T-helper 1 cell treated with Interleukin-12 subunit alpha and Interleukin-12 subunit beta and Interleukin-4 antibody, amounts not matched to agents 30 μg/mL and 1 μg/mL, for 36 hours (primary cell): ENCODE data around the gene PTPRG.

Experiments
- H3K27ac Mint-ChIP-seq: one replicate; pipeline ENCODE4 v1.8.0; 2021; ENCODE audit warnings: mild to moderate bottlenecking, mixed read lengths
- H3K27me3 Mint-ChIP-seq: one replicate; pipeline ENCODE4 v1.8.0; 2021; ENCODE audit warnings: low read depth, mixed read lengths
- H3K36me3 Mint-ChIP-seq: one replicate; pipeline ENCODE4 v1.8.0; 2021; ENCODE audit warnings: low read depth, mixed read lengths
- H3K4me1 Mint-ChIP-seq: one replicate; pipeline ENCODE4 v1.8.0; 2021; ENCODE audit warnings: low read depth, mixed read lengths
- H3K4me3 Mint-ChIP-seq: one replicate; pipeline ENCODE4 v1.8.0; 2021; ENCODE audit warnings: mild to moderate bottlenecking, moderate library complexity, mixed read lengths
- H3K9me3 Mint-ChIP-seq: one replicate; pipeline ENCODE4 v1.8.0; 2021; ENCODE audit warnings: mixed read lengths

PTPRG gene

GRCh38 chr3:61727435-61727834 lies 166.1 kb downstream of the PTPRG start:
- H3K27ac Mint-ChIP-seq, result no peak overlapping the region
- no peaks in the 10 kb centered on the region for H3K36me3 Mint-ChIP-seq
- no peaks in the 10 kb centered on the region for H3K4me1 Mint-ChIP-seq
- H3K27me3 Mint-ChIP-seq, result no peaks in the 10 kb centered on the region
- no peak overlapping the region for H3K4me3 Mint-ChIP-seq
- no peaks in the 10 kb centered on the region for H3K9me3 Mint-ChIP-seq

- Mint-ChIP-seq H3K27ac (no peak overlapping the region), H3K36me3 (no peaks in the 10 kb centered on the region), H3K4me1 (no peaks in the 10 kb centered on the region), H3K4me3 (no peak overlapping the region), H3K9me3 (no peaks in the 10 kb centered on the region), H3K27me3 (no peaks in the 10 kb centered on the region)
Measured at GRCh38 chr3:61729038-61729634, 167.8 kb downstream of the PTPRG start.

GRCh38 chr3:61730056-61730455 lies 168.7 kb downstream of the PTPRG start:
- Mint-ChIP-seq H3K27me3 (no peaks in the 10 kb centered on the region), H3K27ac (no peak overlapping the region), H3K4me3 (no peak overlapping the region), H3K36me3 (no peaks in the 10 kb centered on the region), H3K4me1 (no peaks in the 10 kb centered on the region), H3K9me3 (no peaks in the 10 kb centered on the region)

GRCh38 chr3:61730577-61731231 lies 169.3 kb downstream of the PTPRG start:
- no peak overlapping the region for H3K27ac Mint-ChIP-seq
- no peaks in the 10 kb centered on the region for H3K4me1 Mint-ChIP-seq
- H3K27me3 Mint-ChIP-seq, result no peaks in the 10 kb centered on the region
- no peak overlapping the region for H3K4me3 Mint-ChIP-seq
- no peaks in the 10 kb centered on the region for H3K9me3 Mint-ChIP-seq
- H3K36me3 Mint-ChIP-seq, result no peaks in the 10 kb centered on the region

DNA sequence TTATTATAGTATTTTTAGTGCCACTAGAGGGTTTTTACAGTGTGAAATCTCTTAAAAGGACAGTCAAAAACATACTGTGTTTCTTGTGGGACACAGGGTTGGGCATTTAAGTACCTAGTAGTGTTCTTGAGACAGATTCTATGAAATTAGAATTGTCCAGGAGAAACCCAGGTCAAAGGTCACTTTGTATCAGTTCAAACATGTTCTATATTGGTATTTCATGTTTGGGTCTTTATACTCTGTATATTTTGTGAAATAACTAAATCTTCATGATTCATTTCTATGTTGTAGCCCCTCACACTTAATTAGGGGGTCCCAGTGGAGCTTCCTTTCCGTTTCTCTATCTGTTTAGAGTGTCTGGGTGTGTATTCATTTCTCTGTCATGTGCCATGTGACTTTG lies 171.6 kb downstream of the PTPRG start:
- Mint-ChIP-seq H3K4me1 (no peaks in the 10 kb centered on the region), H3K9me3 (peaks cover 9% of the 10 kb centered on the region), H3K27me3 (no peaks in the 10 kb centered on the region), H3K4me3 (no peak overlapping the region), H3K36me3 (no peaks in the 10 kb centered on the region), H3K27ac (no peak overlapping the region)

DNA sequence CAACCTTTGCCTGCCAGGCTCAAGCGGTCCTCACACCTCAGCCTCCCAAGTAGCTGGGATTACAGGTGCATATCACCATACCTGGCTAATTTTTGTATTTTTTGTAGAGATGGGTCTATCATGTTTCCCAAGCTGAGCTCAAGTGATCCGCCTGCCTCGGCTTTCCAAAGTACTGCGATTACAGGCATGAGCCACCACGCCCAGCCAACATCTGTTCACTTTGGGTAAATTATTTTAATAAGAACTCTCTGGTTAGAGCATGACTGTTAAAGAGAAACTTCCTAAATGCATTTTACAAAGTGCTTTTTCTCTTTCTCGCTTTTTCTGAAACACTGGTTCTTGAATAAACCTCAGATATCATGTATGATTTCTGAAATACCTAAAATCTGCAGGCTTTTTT lies 172.5 kb downstream of the PTPRG start:
- no peaks in the 10 kb centered on the region for H3K4me1 Mint-ChIP-seq
- no peaks in the 10 kb centered on the region for H3K36me3 Mint-ChIP-seq
- H3K9me3 Mint-ChIP-seq, result peaks cover 9% of the 10 kb centered on the region
- H3K4me3 Mint-ChIP-seq, result no peak overlapping the region
- H3K27ac Mint-ChIP-seq, result no peak overlapping the region
- no peaks in the 10 kb centered on the region for H3K27me3 Mint-ChIP-seq

DNA sequence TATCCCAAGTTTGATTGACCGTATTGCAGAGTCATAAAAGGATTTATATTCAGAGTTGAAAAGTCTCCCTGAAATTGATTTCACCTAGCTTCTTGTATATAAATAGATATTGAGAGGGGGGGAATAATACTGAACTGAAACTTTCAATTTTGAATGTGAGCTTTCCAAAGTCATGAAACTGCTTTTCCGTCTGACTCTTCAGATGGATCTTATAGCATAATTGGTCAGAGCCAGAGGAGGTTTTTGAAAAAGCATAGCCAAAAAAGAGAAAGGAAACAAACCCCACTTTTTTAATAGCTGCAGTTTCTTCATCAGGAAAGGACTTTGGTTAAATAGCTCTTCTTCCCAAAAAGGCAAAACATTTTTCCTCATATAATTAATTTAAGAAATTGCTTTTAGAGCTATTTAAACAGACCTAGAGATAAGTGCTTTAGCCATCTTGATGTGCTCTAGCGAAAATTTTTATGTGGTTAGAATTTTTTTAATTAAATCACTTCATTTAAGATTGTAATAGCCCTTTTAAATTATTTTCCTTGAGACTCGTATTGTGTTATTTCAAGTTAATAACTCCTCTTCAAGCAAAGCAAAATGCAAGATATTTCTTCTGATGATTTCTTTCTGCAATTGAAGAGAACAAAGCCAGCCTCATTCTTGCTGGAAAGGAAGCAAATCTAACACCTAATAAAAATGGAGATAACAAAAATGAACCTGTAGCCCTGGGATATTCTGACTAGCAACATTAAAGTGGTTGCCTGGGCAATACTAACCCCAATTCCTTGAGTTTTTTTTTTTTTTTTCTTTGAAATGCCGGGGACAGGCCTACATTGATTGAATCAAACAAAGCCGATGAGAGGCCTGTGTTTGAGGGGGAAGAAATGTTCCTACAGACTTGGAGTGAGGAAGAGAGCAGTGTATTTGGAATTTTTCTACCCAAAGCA lies 173.6 kb downstream of the PTPRG start:
- H3K27ac Mint-ChIP-seq, result no peak overlapping the region

DNA sequence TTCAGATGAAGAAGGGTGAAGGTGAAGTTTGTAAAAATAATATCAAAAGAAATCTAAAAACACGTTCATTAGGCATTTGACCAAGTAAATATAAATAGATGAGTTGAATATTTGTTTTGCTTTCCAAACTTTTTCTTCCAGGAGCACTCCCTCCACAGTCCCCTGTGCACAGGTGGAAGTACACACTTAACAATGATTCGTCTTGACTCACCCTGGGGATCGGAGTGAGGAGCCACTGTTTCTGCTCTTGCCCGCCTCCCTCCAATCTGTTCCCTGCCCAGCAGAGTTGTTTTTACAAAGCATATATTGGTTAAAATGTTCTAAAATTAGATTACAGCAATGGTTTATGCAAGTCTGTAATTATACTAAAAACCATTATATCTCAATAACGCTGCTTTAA lies 175.1 kb downstream of the PTPRG start:
- Mint-ChIP-seq H3K27ac (no peak overlapping the region), H3K4me3 (no peak overlapping the region), H3K36me3 (no peaks in the 10 kb centered on the region), H3K27me3 (no peaks in the 10 kb centered on the region), H3K9me3 (peaks cover 9% of the 10 kb centered on the region), H3K4me1 (no peaks in the 10 kb centered on the region)

More for the DNA sequence above, 173.6 kb downstream of the PTPRG start:
- H3K4me1 Mint-ChIP-seq, result no peaks in the 10 kb centered on the region
- peaks cover 9% of the 10 kb centered on the region for H3K9me3 Mint-ChIP-seq
- no peak overlapping the region for H3K4me3 Mint-ChIP-seq
- H3K27me3 Mint-ChIP-seq, result no peaks in the 10 kb centered on the region
- H3K36me3 Mint-ChIP-seq, result no peaks in the 10 kb centered on the region

DNA sequence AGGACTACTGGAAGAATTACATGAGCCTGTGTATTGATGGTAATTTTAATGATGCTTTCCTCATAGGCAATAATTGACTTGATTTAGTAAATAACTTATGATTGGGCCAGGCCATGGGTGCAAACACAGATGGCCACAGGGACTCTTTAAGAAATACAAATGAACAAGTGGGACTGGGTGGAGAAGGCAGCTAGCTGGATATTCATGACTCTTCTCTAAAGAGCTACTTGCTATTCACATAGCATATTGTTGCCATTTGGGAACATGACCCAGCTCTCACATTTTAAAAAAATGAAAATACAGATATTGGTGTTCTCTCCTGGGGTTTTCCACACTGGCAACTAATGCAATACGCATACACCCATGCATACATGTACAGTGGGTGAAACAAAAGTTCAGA lies 178.3 kb downstream of the PTPRG start:
- H3K4me3 Mint-ChIP-seq, result no peak overlapping the region
- no peaks in the 10 kb centered on the region for H3K27me3 Mint-ChIP-seq
- H3K4me1 Mint-ChIP-seq, result no peaks in the 10 kb centered on the region
- H3K36me3 Mint-ChIP-seq, result no peaks in the 10 kb centered on the region
- H3K9me3 Mint-ChIP-seq, result peaks cover 9% of the 10 kb centered on the region
- H3K27ac Mint-ChIP-seq, result no peak overlapping the region

- Mint-ChIP-seq H3K4me3 (no peak overlapping the region), H3K27ac (no peak overlapping the region), H3K9me3 (peaks cover 9% of the 10 kb centered on the region), H3K27me3 (no peaks in the 10 kb centered on the region), H3K36me3 (no peaks in the 10 kb centered on the region), H3K4me1 (no peaks in the 10 kb centered on the region)
Measured at GRCh38 chr3:61740494-61740893, 179.1 kb downstream of the PTPRG start.

DNA sequence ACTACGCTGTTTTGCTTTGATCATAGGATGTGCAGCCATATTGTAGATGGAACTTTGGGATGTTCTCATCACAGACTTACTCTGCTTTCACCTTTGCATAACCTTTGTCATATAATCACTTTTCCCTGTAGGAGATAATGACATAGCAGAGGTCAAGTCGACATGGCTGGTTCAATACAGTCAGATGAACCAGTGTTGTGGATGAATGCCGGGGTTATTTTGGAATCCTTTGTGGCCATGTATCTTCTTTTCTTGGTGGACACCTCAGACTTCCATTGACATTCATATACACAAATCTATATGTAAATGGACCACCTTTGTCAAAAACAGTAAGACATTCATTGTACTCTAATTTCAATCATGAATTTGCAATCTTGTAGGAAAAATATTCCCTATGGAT lies 180.2 kb downstream of the PTPRG start:
- H3K27ac Mint-ChIP-seq, result no peak overlapping the region

GRCh38 chr3:61742006-61742405 lies 180.6 kb downstream of the PTPRG start:
- H3K27me3 Mint-ChIP-seq, result no peaks in the 10 kb centered on the region
- no peak overlapping the region for H3K27ac Mint-ChIP-seq
- H3K36me3 Mint-ChIP-seq, result no peaks in the 10 kb centered on the region
- H3K9me3 Mint-ChIP-seq, result peaks cover 4% of the 10 kb centered on the region
- H3K4me1 Mint-ChIP-seq, result no peaks in the 10 kb centered on the region
- no peak overlapping the region for H3K4me3 Mint-ChIP-seq

More for the DNA sequence above, 180.2 kb downstream of the PTPRG start:
- H3K4me1 Mint-ChIP-seq, result no peaks in the 10 kb centered on the region
- H3K9me3 Mint-ChIP-seq, result peaks cover 9% of the 10 kb centered on the region
- H3K4me3 Mint-ChIP-seq, result no peak overlapping the region
- H3K36me3 Mint-ChIP-seq, result no peaks in the 10 kb centered on the region
- no peaks in the 10 kb centered on the region for H3K27me3 Mint-ChIP-seq

- Mint-ChIP-seq H3K9me3 (no peaks in the 10 kb centered on the region), H3K36me3 (no peaks in the 10 kb centered on the region), H3K4me3 (no peak overlapping the region), H3K27ac (no peak overlapping the region), H3K4me1 (no peaks in the 10 kb centered on the region), H3K27me3 (no peaks in the 10 kb centered on the region)
Measured at GRCh38 chr3:61743067-61743466, 181.7 kb downstream of the PTPRG start.

- H3K36me3 Mint-ChIP-seq, result no peaks in the 10 kb centered on the region
- no peaks in the 10 kb centered on the region for H3K9me3 Mint-ChIP-seq
- H3K4me3 Mint-ChIP-seq, result no peak overlapping the region
- H3K27me3 Mint-ChIP-seq, result no peaks in the 10 kb centered on the region
- H3K27ac Mint-ChIP-seq, result no peak overlapping the region
- H3K4me1 Mint-ChIP-seq, result no peaks in the 10 kb centered on the region
Measured at GRCh38 chr3:61743686-61744242, 182.4 kb downstream of the PTPRG start.
